Lower lobe of right lung (tissue), 2 donors: ENCODE measurements around the gene TBC1D14. TPM values are rescaled to one million over a fixed set of nuclear protein-coding genes. Genes with fewer than 3 reads are reported as not detected.

Experiments
- ATAC-seq, 2 donors: fragments of 200-7000 bp; cut with Tn5 transposase; one replicate each; pipeline ENCODE4 v1.9.1; 2020 to 2022; ENCODE audit warnings: mild to moderate bottlenecking in 2 of 2, moderate library complexity in 2 of 2
- DNase-seq: peaks from one replicate; pipeline ENCODE4 v3.0.0-alpha.2; 2020
- H3K27ac ChIP-seq: fragments of 200-600 bp; one replicate; pipeline ENCODE4 v1.8.0; 2022
- H3K27me3 ChIP-seq: fragments of 200-600 bp; one replicate; pipeline ENCODE4 v1.8.0; 2022; ENCODE audit warnings: low read depth
- H3K36me3 ChIP-seq: fragments of 200-600 bp; one replicate; pipeline ENCODE4 v1.8.0; 2022; ENCODE audit warnings: mild to moderate bottlenecking
- H3K4me1 ChIP-seq: fragments of 200-600 bp; one replicate; pipeline ENCODE4 v1.8.0; 2022
- H3K4me3 ChIP-seq: fragments of 200-600 bp; one replicate; pipeline ENCODE4 v1.8.0; 2022; ENCODE audit warnings: mild to moderate bottlenecking
- H3K9me3 ChIP-seq: fragments of 200-600 bp; one replicate; pipeline ENCODE4 v1.8.0; 2022
- intact Hi-C: fragments of 100-400 bp; cut with DNase I; formaldehyde crosslinking; loops from one replicate; pipeline ENCODE4 v1.11.0; 2022
- total RNA-seq: library from RNA; stranded (reverse); fragmentation: NEBNext Ultra II Directional; extraction: Animal tissue kit (Norgen Biotek cat#: 25700); gene quantifications from one replicate; pipeline ENCODE4 v1.2.1, GENCODE V29; 2021
- TF ChIP-seq, protein P1 (sequence below): fragments of 200-600 bp; IDR thresholded peaks from one replicate; pipeline ENCODE4 v1.8.0; 2022; ENCODE audit warnings: antibody characterized with exemption, mild to moderate bottlenecking
- donor health status: DM: no; HTN: yes; CAD: no; lungs with severe emphysema.

The TBC1D14 gene
- total RNA-seq, 1 donor from 2014 or later, result 60.7 TPM

DNA sequence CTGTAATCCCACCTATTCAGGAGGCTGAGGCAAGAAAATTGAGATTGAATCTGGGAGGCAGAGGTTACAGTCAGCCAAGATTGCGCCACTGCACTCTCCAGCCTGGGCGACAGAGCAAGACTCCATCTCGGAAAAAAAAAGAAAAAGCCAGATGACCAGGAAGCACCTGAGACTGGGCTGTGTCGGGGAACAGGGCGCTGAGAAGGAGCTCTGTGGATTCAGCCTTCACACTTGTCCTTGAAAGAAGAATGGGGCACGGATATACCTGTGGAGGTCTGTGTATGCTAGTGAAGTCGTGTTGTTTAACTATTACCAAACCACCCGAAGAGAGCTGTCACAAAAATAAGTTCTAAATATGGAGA lies 94.2 kb downstream of the TBC1D14 start:
- Histone ChIP-seq H3K27ac (no peak overlapping the region), H3K4me3 (no peak overlapping the region), H3K4me1 (no peaks in the 10 kb centered on the region), H3K27me3 (no peaks in the 10 kb centered on the region), H3K36me3 (peaks cover 97% of the 10 kb centered on the region), H3K9me3 (no peaks in the 10 kb centered on the region)
- ATAC-seq, result no peak
- intact Hi-C loops, result no loop called here
- no peak for DNase-seq
- TF ChIP-seq, protein P1, sequence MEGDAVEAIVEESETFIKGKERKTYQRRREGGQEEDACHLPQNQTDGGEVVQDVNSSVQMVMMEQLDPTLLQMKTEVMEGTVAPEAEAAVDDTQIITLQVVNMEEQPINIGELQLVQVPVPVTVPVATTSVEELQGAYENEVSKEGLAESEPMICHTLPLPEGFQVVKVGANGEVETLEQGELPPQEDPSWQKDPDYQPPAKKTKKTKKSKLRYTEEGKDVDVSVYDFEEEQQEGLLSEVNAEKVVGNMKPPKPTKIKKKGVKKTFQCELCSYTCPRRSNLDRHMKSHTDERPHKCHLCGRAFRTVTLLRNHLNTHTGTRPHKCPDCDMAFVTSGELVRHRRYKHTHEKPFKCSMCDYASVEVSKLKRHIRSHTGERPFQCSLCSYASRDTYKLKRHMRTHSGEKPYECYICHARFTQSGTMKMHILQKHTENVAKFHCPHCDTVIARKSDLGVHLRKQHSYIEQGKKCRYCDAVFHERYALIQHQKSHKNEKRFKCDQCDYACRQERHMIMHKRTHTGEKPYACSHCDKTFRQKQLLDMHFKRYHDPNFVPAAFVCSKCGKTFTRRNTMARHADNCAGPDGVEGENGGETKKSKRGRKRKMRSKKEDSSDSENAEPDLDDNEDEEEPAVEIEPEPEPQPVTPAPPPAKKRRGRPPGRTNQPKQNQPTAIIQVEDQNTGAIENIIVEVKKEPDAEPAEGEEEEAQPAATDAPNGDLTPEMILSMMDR, result no peak

DNA sequence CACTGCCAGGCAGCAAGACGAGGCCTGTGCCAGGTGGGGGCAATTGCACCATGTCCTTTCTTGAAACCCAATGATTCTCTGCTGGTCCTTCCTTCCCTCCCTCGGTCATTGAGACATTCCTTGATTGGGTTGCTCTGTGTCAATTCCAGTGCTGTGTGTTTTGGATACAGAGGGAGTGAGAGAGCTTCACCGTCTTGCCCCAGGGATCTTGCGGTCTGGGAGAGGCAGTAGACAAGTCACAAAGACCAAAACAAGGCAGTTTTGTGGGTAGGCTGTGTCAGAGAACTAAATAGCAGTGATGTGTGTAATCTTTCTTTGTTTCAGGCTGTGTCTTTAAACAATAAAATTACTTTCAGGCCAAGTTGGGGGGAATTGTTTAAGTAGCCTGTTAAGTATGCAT lies 94.7 kb downstream of the TBC1D14 start:
- no peaks in the 10 kb centered on the region for H3K9me3 ChIP-seq
- no peak for DNase-seq
- H3K27me3 ChIP-seq, result no peaks in the 10 kb centered on the region
- no peak overlapping the region for H3K27ac ChIP-seq
- no peaks in the 10 kb centered on the region for H3K4me1 ChIP-seq
- H3K4me3 ChIP-seq, result no peak overlapping the region
- TF ChIP-seq, protein P1, result no peak
- intact Hi-C loops, result no loop called here
- no peak for ATAC-seq
- H3K36me3 ChIP-seq, result peaks cover 97% of the 10 kb centered on the region

DNA sequence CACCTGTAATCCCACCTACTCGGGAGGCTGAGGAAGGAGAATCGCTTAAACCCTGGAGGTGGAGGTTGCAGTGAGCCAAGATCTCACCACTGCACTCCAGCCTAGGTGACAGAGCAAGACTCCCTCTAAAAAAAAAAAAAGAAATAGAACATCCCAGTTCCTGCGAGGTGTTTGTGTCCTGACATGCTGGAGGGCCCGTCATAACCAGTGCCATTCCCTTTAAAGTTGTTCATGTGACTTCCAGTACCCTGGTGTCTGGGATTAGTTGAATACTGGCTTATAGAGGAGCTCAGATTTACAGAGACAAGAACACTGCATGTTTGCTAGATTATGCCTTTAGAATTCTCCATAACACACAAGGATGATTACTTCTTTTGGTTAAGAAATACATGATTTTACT lies 95.9 kb downstream of the TBC1D14 start:
- no peak for DNase-seq
- TF ChIP-seq, protein P1, result no peak
- no peak for ATAC-seq
- no peak overlapping the region for H3K4me3 ChIP-seq
- no peaks in the 10 kb centered on the region for H3K9me3 ChIP-seq
- H3K27me3 ChIP-seq, result no peaks in the 10 kb centered on the region
- no peak overlapping the region for H3K27ac ChIP-seq
- no peaks in the 10 kb centered on the region for H3K4me1 ChIP-seq
- H3K36me3 ChIP-seq, result peaks cover 97% of the 10 kb centered on the region
- intact Hi-C loops, result no loop called here

DNA sequence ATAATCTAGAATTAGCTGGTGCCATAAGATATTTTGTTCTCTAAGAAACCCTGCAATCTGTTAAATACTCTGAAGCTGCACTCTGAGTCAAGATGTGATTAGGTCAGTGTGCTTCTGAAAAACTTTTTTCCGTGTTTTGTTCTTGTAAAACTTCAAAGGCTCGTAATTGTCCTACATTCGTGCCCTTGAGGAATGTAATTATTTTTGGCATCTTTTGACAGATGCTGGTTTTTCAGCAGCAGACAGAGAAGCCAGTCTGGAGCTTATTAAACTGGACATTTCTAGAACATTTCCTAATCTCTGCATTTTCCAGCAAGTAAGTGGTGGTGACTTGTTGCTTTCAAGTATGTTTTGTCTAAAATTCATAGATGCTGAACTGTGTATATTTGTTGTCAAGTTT lies 96.8 kb downstream of the TBC1D14 start:
- Histone ChIP-seq H3K36me3 (peaks cover 97% of the 10 kb centered on the region), H3K27ac (no peak overlapping the region), H3K4me1 (no peaks in the 10 kb centered on the region), H3K4me3 (no peak overlapping the region), H3K9me3 (no peaks in the 10 kb centered on the region), H3K27me3 (no peaks in the 10 kb centered on the region)
- intact Hi-C loops, result no loop called here
- ATAC-seq, result no peak
- DNase-seq, result no peak
- TF ChIP-seq, protein P1, result no peak

DNA sequence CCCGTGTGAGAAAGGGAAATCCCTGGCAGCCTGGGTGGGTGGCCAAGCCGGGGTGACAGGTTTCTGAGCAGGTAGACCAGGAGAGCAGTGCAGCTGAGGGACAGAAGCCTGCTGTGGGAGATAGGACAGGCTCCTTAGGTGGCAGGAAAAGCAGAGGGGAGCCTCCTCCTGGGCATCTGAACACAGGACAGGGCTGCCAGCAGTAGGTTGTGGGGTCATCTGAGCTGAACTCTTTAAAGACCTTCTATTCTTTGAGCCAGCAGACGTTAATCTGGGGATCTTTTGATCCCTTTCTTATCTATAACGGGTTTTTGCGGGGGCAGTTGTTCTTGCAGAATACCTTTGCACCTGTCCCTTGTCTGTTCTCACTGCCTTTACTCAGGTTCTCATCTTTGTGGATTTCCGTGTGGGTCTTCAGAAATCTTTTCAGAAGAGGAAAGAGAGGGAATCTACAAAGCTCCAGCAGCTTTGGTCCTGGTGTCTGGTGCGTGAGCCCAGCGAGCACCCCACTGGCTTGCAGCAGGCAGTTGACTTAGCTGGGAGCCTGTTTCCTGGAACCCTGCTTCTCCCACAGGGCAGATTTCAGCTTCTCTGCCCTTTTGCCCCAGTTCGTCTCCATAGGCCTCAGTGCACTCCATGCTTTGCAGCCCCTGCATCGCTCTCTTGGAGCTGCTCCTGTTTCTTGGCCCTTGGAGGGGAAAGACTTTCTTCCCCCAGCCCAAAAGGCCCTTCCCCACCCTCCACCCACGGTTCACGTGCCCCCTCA lies 97.7 kb downstream of the TBC1D14 start:
- DNase-seq (no peak), ATAC-seq (no peak)
- H3K36me3 ChIP-seq, result peaks cover 97% of the 10 kb centered on the region
- H3K27me3 ChIP-seq, result no peaks in the 10 kb centered on the region
- H3K27ac ChIP-seq, result no peak overlapping the region
- H3K9me3 ChIP-seq, result no peaks in the 10 kb centered on the region
- no peaks in the 10 kb centered on the region for H3K4me1 ChIP-seq
- TF ChIP-seq, protein P1, result no peak
- intact Hi-C loops, result no loop called here
- no peak overlapping the region for H3K4me3 ChIP-seq
